AG09309 (cell line): ENCODE results near the gene SLC5A10.
"Not testable (repeated sequence)": the region's sequence is repeated elsewhere in the genome, so short reads cannot be mapped to it uniquely, and the experiment has no call there.

Experiments used
- DNase-seq: peaks from one replicate; pipeline ENCODE4 v3.0.0-alpha.2; 2010; ENCODE audit warnings: low read depth
- H3K4me3 ChIP-seq: 2 replicates; pipeline ENCODE4 v1.5.1; 2011; ENCODE audit warnings: mild to moderate bottlenecking, low read depth, low read length, moderate library complexity; ENCODE audit not compliant: control insufficient read depth
- TF ChIP-seq, protein P1 (sequence below): IDR thresholded peaks from 2 replicates; pipeline ENCODE4 v1.5.1; 2011; ENCODE audit warnings: mild to moderate bottlenecking, low read depth, low read length, inconsistent platforms; ENCODE audit not compliant: insufficient read depth, control insufficient read depth; ENCODE audit errors: missing control alignments

Gene SLC5A10

DNA sequence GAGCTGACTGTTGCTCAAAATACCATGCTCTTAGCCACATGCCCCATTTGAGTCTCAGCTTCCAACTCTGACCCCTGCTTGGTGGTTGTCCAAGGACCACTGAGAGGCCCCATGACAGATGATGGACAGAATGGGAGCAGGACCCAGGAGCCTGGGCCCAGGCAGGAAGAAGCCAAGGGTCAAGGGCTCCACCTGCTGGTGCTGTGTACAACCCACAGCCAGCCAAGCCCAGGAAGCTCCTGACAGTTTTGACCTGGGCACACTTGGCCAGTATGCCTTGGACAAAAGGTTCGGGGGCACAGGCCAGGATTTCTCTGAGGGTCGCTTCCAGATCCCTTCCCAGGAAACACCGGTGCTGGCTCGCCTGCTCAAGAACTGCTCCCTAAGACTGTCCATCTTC is 79.8 kb downstream of the SLC5A10 start:
- not testable (repeated sequence) for DNase-seq
- TF ChIP-seq, protein P1, sequence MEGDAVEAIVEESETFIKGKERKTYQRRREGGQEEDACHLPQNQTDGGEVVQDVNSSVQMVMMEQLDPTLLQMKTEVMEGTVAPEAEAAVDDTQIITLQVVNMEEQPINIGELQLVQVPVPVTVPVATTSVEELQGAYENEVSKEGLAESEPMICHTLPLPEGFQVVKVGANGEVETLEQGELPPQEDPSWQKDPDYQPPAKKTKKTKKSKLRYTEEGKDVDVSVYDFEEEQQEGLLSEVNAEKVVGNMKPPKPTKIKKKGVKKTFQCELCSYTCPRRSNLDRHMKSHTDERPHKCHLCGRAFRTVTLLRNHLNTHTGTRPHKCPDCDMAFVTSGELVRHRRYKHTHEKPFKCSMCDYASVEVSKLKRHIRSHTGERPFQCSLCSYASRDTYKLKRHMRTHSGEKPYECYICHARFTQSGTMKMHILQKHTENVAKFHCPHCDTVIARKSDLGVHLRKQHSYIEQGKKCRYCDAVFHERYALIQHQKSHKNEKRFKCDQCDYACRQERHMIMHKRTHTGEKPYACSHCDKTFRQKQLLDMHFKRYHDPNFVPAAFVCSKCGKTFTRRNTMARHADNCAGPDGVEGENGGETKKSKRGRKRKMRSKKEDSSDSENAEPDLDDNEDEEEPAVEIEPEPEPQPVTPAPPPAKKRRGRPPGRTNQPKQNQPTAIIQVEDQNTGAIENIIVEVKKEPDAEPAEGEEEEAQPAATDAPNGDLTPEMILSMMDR = peak; percentile 49

DNA sequence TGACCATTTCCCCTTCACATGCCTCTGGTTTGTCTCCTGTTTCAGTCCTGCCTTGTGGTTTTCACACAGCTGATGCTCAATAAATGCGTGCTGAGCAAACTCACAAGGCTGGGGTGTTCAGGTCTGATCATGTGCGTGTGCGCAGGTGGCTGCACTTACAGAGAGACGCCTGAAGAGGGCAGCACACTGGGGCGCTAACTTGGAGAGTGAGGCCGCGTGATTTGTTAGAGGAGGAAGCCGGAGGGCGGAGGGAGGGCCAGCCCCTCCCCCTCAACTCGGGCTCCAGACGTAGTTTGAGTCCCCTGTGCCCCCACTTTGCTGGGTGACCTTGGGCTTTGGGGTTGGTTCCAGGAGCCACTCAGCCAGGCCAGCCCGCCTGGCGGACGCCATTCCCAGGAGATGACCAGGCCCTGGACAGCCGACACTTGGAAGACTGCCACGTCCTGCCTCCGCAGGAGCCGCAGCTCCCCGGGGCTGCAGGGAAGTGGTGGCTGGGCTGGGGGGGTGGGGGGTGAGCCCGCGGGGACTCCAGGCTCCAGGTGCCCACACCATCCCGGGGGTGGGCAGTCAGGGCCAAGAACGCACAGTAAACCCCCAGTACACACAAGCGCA is 80.5 kb downstream of the SLC5A10 start:
- not testable (repeated sequence) for H3K4me3 ChIP-seq, DNase-seq

More for the DNA sequence above, 79.8 kb downstream of the SLC5A10 start:
- H3K4me3 ChIP-seq = not testable (repeated sequence)

DNA sequence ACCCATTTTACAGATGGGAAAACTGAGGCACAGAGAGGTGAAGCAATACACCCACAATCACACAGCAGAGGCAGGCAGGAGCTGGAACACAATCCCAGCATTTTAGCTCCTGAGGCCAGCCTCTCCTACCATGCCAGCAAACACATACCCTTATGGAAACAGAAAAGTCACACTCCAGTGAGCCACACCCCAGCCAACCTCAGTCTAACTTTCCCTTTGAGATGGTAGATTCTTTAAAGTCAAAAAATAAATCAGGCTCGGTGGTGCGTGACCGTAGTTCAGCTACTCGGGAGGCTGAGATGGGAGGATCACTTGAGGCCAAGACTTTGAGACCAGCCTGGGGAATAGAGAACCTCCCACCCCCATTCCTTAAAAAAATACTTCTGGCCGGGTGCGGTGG is 84.2 kb downstream of the SLC5A10 start:
- H3K4me3 ChIP-seq, DNase-seq: not testable (repeated sequence)

DNA sequence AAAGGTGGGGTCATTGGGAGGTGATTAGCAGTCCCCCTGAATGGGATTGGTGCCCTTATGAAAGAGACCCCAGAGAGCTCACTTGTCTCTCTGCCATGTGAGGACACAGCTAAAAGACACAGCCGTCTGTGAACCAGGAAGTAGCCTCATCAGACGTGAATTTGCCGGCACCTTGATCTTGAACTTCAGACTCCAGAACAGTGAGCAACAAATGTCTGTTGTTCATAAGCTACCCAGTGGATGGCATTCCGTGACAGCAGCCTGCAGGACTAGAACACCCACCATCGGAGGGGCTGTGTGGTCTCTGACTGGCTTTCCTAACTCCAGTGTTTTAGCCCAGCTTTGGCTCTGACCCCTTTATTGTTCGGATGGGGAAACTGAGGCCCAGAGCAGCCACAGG is 85.6 kb downstream of the SLC5A10 start:
- not testable (repeated sequence) for DNase-seq

DNA sequence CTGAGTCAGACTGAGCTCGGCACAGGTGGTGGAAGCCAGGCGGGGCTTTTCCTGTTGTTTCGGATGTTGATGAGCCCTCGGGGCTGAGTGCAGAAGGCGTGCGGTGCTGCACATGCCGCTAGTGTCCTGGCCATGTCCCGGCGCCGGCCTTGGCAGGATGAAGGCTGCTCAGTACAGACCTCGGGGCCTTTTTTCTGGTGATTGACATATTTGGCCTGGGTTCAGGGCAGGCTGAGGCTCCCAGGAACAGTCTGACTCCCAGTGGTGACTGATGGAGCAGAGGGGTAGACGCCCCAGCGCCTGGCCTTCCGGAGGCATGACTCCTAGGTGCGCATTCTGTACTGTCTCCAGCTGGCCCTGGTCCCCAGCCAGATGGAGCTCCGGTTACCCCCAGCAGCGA is 86.0 kb downstream of the SLC5A10 start:
- DNase-seq = not testable (repeated sequence)

More for the DNA sequence above, 85.6 kb downstream of the SLC5A10 start:
- H3K4me3 ChIP-seq = not testable (repeated sequence)

DNA sequence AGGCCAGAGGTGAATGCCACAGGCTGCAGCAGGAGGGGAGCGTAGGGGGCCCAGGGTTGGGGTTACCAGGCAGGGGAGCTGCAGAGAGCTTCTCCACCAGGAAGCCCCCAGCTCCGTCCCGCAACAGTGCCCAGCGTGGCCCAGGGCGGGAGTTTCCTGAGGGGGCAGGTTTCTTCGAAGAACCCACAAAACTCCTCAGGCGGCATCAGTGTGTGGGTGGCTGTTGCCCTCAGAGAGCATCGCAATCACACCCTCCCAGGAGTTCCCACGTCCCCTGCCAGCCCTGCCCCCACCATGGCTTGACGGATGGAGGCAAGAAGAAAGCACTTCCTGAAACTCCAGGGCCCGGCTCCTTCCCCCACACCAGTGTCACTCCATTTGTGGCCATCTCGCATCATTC is 86.8 kb downstream of the SLC5A10 start:
- not testable (repeated sequence) for H3K4me3 ChIP-seq, DNase-seq

More for the DNA sequence above, 86.0 kb downstream of the SLC5A10 start:
- H3K4me3 ChIP-seq = not testable (repeated sequence)

DNA sequence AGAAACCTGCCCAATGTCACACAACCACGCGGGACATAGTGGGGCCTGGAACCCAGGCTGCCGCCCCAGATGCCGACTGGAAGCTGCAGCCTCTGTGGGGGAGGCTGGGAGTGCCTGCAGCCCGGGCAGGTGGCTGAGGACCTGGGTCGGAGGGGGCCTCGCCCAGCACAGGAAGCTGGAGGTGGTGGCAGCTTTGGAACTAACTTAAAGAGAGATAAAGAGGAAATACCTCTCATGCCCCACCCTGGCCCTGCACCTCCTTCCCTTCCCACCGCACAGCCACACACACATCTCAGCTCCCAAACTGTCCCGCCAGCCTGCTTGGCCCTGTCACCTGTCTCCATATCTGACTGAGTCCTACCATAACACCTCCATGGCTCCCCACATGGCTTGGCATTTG is 88.4 kb downstream of the SLC5A10 start:
- not testable (repeated sequence) for DNase-seq, H3K4me3 ChIP-seq

DNA sequence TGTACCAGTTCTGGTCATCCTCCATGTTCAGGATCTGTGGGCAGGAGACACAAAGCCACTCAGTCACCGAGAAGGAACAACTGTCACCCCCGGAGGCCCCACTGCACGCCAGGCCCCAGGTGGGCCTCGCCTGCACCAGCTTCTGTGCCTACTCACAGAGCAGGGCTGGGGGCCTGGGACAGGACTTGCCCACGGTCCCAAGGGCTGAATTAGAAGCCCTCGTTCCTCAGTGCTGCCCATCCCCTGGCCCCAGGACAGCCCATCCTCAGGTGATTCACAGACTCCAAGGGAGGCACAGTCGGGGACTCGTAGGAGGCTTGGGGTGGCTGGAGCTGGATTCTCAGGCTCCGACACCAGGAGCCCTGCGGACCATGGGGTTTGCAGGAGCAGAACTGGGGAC is 89.9 kb downstream of the SLC5A10 start:
- DNase-seq = not testable (repeated sequence)

DNA sequence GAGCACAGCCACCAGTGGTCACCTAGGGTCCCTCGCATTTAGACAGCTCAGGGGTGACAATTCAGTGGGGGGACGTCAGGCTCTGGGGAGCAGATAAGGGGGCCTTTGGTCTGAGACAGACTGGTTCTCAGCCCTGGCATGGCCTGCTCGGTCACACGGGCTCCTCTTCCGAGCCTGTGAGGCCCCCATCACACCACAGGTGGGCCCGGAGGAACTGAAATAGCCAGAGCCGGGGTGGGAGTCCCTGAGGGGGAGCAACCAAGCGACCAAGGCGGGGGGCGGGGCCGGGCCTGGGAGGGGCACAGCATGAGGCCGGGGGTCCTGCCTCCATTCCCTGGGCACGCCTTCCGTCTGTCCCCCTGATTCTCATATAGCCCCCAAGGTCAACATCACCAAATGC is 90.4 kb downstream of the SLC5A10 start:
- DNase-seq = not testable (repeated sequence)

More for the DNA sequence above, 89.9 kb downstream of the SLC5A10 start:
- H3K4me3 ChIP-seq = not testable (repeated sequence)

DNA sequence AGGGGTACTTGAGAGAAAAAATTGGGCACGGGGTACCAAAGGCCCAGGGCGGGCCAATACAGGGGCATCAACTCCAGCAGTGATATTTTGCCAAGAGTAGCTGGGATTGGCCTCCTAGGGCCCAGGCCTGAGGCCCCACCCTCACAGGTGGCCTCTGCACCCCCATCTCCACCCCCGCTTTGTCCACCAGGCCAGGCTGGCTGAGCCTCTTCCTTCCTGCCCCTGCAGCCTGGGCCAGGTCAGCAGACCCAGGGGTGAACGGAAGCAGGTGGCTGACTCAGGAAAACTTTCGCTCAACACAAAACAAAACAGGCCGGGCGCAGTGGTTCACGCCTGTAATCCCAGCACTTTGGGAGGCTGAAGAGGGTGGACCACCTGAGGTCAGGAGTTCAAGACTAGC is 91.1 kb downstream of the SLC5A10 start:
- H3K4me3 ChIP-seq, DNase-seq: not testable (repeated sequence)

More for the DNA sequence above, 90.4 kb downstream of the SLC5A10 start:
- not testable (repeated sequence) for H3K4me3 ChIP-seq

DNA sequence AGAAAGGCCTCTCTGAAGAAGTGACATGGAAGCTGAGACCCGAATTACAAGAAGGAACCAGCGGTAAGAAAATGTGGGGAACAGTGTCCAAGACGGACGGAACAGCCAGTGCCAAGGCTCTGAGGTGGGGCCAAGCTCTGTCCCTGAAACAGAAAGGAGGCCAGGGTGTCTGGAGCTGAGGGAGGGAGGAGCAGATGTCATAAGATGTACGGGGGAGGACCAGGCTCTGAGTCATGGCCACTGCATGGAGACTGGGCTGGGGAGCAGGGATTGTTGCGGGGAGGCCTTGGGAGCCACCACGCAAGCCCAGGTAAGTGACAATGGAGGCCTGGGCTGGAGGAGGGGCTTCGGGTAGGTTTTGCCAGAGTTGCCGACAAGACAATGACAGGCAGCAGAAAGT is 92.7 kb downstream of the SLC5A10 start:
- DNase-seq, H3K4me3 ChIP-seq: not testable (repeated sequence)

DNA sequence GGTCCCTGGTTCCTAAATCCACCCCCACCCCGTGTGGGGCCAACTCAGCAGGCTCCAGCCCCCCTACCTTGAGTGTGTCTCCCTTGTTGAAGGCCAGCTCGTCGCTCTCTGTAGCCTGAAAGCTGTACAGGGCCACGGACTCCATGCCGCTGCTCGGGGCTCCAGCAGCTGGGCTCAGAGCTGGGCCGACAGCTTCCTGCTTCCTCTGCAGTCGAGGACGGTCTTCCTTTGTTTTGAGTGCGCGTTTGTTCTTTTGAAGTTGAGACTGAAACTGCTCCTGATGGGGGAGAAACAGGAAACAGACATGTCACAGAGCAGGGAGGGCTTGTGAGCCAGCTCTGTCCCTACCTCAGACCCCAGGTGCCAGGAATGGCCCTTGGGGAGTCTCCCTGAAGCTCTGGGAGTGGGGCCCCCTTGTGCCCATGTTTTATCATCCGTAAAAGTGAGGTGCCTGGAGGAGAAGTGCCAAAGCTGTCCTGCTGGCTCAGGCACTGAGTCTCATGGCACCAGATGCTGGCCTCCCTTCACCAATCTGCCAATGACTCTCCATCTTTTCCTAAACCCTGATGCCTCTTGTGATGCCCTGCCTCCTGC is 94.9 kb downstream of the SLC5A10 start, which contains the start of gene GRAP:
GRAP (minus strand) TSS at position 176 of the 594 bp plus-strand sequence; CDS start at position 145, 31 bp downstream.
- DNase-seq, H3K4me3 ChIP-seq: not testable (repeated sequence)

DNA sequence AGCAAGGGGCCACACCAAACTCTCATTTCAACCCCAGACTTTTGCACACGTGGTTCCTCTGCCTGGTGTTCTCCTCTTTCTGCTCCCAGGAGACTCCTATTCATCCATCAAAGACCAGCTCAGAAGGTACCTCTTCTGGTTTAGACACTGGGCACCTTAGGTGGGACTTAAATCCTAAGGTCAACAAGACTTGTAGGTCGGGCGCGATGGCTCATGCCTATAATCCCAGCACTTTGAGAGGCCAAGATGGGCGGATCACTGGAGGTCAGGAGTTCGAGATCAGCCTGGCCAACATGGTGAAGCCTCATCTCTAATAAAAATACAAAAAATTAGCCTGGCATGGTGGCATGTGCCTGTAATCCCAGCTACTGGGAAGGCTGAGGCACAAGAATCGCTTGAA is 95.5 kb downstream of the SLC5A10 start:
- DNase-seq, H3K4me3 ChIP-seq: not testable (repeated sequence)

DNA sequence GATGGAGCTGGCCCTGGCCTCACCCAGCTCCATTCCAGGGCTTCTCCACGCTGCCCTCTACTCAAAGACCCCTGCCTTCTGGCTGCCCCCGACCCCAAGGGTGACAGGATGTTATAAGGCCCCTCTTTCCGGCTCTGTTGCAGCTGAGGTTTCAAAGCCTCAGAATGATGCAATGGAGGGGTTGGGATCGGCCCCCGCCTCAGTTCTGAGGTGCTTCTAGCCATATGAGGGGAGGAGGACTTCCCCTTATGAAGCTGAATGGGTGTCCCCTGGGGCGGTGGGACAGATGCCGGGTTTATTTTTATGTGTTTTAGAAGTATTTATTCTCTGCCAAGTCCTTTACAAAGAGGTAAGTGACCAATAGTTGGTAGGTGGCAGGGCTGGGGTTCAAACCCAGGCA is 96.9 kb downstream of the SLC5A10 start:
- DNase-seq, H3K4me3 ChIP-seq: not testable (repeated sequence)

DNA sequence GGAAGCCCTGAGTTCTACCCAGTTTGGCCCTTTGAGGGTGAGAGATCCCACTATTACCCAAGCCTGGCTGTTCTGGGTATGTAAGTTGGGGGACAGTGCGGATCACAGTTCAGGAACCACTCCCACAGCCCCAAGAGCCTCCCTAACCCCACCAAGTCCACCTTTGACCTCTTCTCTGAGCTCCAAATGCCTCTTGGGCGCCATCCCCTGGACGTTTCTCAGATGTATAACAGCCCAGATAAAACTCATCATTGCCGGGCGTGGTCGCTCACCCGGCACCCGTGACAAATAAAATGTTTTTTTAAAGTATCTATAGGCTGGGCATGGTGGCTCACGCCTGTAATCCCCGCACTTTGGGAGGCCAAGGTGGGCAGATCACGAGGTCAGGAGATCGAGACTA is 103.5 kb downstream of the SLC5A10 start:
- not testable (repeated sequence) for DNase-seq

DNA sequence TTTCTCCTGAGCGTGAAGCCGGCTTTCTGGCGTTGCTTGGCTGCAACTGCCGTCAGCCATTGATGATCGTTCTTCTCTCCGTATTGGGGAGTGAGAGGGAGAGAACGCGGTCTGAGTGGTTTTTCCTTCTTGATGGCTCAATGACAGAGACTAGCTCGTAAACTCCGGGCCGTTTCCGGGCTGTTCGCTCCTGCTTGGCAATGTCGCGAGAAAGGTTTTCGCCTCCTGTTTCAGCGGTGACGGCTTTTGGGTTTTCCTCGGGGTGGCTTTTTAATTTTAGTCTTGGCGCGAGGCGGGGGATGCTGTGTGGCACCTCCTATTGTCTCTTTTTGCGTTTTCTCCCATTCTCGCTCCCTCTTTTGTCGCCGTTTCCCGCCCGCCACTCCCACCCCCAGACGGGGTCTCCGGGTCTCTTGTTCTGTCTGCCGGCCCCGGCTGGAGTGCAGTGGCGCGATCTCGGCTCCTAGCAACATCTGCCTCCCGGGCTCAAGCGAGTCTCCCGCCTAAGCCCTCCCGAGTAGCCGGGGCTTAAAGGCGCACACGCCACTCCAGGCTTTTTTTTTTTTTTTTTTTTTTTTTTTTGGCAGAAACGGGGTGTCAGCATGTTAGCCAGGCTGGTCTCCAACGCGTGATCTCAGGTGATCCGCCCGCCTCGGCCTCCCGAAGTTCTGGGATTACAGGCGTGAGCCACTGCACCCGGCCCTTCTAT is 110.2 kb downstream of the SLC5A10 start:
- not testable (repeated sequence) for DNase-seq, H3K4me3 ChIP-seq

More for the DNA sequence above, 103.5 kb downstream of the SLC5A10 start:
- H3K4me3 ChIP-seq = not testable (repeated sequence)

DNA sequence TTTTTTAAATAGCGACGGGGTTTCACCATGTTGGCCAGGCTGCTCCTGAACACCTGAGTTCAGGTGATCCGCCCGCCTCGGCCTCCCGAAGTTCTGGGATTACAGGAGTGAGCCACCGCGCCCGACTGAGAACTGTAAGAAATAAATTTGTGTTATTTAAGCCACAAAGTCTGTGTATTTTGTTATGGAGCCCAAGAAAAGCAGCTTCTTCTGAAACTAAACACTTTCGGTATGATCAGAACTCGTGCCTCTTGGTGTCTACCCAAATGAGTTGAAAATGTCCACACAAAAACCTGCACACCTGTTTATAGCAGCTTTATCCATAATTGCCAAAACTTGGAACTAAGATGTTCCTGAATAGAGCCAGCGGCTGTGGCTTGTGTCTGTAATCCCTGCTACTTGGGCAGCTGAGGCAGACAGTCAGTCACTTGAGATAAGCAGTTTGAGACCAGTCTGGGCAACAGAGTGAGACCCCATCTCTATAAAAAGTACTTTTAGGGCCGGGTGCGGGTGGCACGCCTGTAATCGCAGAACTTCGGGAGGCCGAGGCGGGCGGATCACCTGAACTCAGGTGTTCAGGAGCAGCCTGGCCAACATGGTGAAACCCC is 110.9 kb downstream of the SLC5A10 start:
- not testable (repeated sequence) for DNase-seq

More for the DNA sequence above, 110.9 kb downstream of the SLC5A10 start:
- not testable (repeated sequence) for H3K4me3 ChIP-seq
